Measurements from ENCODE around the gene GUCA1C.

GUCA1C gene

GRCh38 chr3:108953700-108954099, at the start of gene GUCA1C:
TSS of gene GUCA1C (minus strand) at chr3:108953879. CDS start at chr3:108953762, 117 bp downstream.
- DNase-seq = no peak

GRCh38 chr3:108998436-108998835, 44.8 kb upstream of the GUCA1C start:
- DNase-seq = no peak

GRCh38 chr3:108985844-108986243, 32.2 kb upstream of the GUCA1C start:
- no peak for DNase-seq

GRCh38 chr3:108983051-108983450, 29.4 kb upstream of the GUCA1C start:
- no peak for DNase-seq

GRCh38 chr3:108976058-108976457, 22.4 kb upstream of the GUCA1C start:
- DNase-seq = no peak

GRCh38 chr3:108973019-108973418, 19.3 kb upstream of the GUCA1C start:
- no peak for DNase-seq

GRCh38 chr3:108972482-108972881, 18.8 kb upstream of the GUCA1C start:
- DNase-seq = no peak

GRCh38 chr3:108970561-108970960, 16.9 kb upstream of the GUCA1C start:
- no peak for DNase-seq

- DNase-seq = no peak
Measured at GRCh38 chr3:108966773-108967172, 13.1 kb upstream of the GUCA1C start.

- no peak for DNase-seq
Measured at GRCh38 chr3:108959017-108959416, 5.3 kb upstream of the GUCA1C start.

GRCh38 chr3:108953210-108953609, 469 bp downstream of the GUCA1C start:
- no peak for DNase-seq

- DNase-seq = no peak
Measured at GRCh38 chr3:108951820-108952501, 1.7 kb downstream of the GUCA1C start.

GRCh38 chr3:108947855-108948254, 5.8 kb downstream of the GUCA1C start:
- DNase-seq = no peak

- no peak for DNase-seq
Measured at GRCh38 chr3:108946292-108947285, 7.1 kb downstream of the GUCA1C start.

GRCh38 chr3:108940568-108941263, 13.0 kb downstream of the GUCA1C start:
- no peak for DNase-seq

GRCh38 chr3:108940166-108940565, 13.5 kb downstream of the GUCA1C start:
- no peak for DNase-seq

GRCh38 chr3:108936924-108937689, 16.6 kb downstream of the GUCA1C start:
- DNase-seq = no peak

- no peak for DNase-seq
Measured at GRCh38 chr3:108931035-108931434, 22.6 kb downstream of the GUCA1C start.

GRCh38 chr3:108918866-108919265, 34.8 kb downstream of the GUCA1C start:
- no peak for DNase-seq

- peak; percentile 19 for DNase-seq
Measured at GRCh38 chr3:108914774-108915641, 38.7 kb downstream of the GUCA1C start.

GRCh38 chr3:108909799-108910198, 43.9 kb downstream of the GUCA1C start:
- DNase-seq = no peak

- DNase-seq = no peak
Measured at GRCh38 chr3:108907194-108907593, 46.5 kb downstream of the GUCA1C start.

Data from NCI-H1048 (cell line).